Stimulated activated CD4-positive, alpha-beta T cell treated with anti-CD3 and anti-CD28 coated beads, Interleukin-2, amount 100 ng/mL, for 4 hours (primary cell): Measurements from ENCODE around the gene ARRB2.
A peak's percentile ranks its signal among the peaks of the same experiment; 100 is the strongest.
"Not testable (repeated sequence)": the region's sequence is repeated elsewhere in the genome, so short reads cannot be mapped to it uniquely, and the experiment has no call there.

Experiments
- DNase-seq: peaks from one replicate; pipeline ENCODE4 v3.0.0-alpha.2; 2020; ENCODE audit warnings: low read depth

ARRB2 gene

GRCh38 chr17:4709794-4710692, at the start of gene ARRB2:
Gene ARRB2 (plus strand): TSS chr17:4710632. CDS start chr17:4710722, 90 bp downstream.
- DNase-seq = peak; percentile 99

GRCh38 chr17:4663711-4664110, 46.7 kb upstream of the ARRB2 start:
- no peak for DNase-seq

- no peak for DNase-seq
Observed at GRCh38 chr17:4664230-4664629, 46.2 kb upstream of the ARRB2 start.

- no peak for DNase-seq
Observed at GRCh38 chr17:4665027-4665426, 45.4 kb upstream of the ARRB2 start.

GRCh38 chr17:4666296-4666695, 44.1 kb upstream of the ARRB2 start:
- DNase-seq = no peak

- DNase-seq = no peak
Observed at GRCh38 chr17:4667166-4667565, 43.3 kb upstream of the ARRB2 start.

GRCh38 chr17:4672055-4672630, 38.3 kb upstream of the ARRB2 start:
- DNase-seq = no peak

GRCh38 chr17:4672751-4673150, 37.7 kb upstream of the ARRB2 start:
- DNase-seq = no peak

GRCh38 chr17:4673169-4673568, 37.3 kb upstream of the ARRB2 start:
- DNase-seq = no peak

- no peak for DNase-seq
Observed at GRCh38 chr17:4673986-4674684, 36.3 kb upstream of the ARRB2 start.

GRCh38 chr17:4674685-4674998, 35.8 kb upstream of the ARRB2 start:
- no peak for DNase-seq

- DNase-seq = no peak
Observed at GRCh38 chr17:4675791-4676190, 34.6 kb upstream of the ARRB2 start.

GRCh38 chr17:4676791-4677190, 33.6 kb upstream of the ARRB2 start:
- no peak for DNase-seq

GRCh38 chr17:4678448-4679026, 31.9 kb upstream of the ARRB2 start:
- no peak for DNase-seq

GRCh38 chr17:4679658-4680057, 30.8 kb upstream of the ARRB2 start:
- DNase-seq = no peak

GRCh38 chr17:4683739-4684138, 26.7 kb upstream of the ARRB2 start:
- DNase-seq = not testable (repeated sequence)

GRCh38 chr17:4689872-4690271, 20.6 kb upstream of the ARRB2 start:
- not testable (repeated sequence) for DNase-seq

- DNase-seq = no peak
Observed at GRCh38 chr17:4690745-4691144, 19.7 kb upstream of the ARRB2 start.

- no peak for DNase-seq
Observed at GRCh38 chr17:4691686-4692085, 18.7 kb upstream of the ARRB2 start.

- no peak for DNase-seq
Observed at GRCh38 chr17:4693416-4693815, 17.0 kb upstream of the ARRB2 start.

- no peak for DNase-seq
Observed at GRCh38 chr17:4696437-4696805, 14.0 kb upstream of the ARRB2 start.

- DNase-seq = not testable (repeated sequence)
Observed at GRCh38 chr17:4699401-4700056, 10.9 kb upstream of the ARRB2 start.
